GM23338 (cell line): ENCODE data around the gene MYO1C. TPM values are rescaled to one million over a fixed set of nuclear protein-coding genes. Genes with fewer than 3 reads are reported as not detected.

Experiments used
- ATAC-seq: fragments of 200-7000 bp; cut with Tn5 transposase; 3 replicates; pipeline ENCODE4 v1.9.1; 2020
- DNase-seq: peaks from one replicate; pipeline ENCODE4 v3.0.0-alpha.2; 2015; ENCODE audit warnings: low spot score
- H2AFZ ChIP-seq: fragments of 200-600 bp; sonication (generic); 2 replicates; pipeline ENCODE4 v1.8.0; 2016; ENCODE audit warnings: antibody characterized with exemption, mild to moderate bottlenecking, moderate library complexity
- H3F3A ChIP-seq: fragments of 200-600 bp; sonication (generic); replicated peaks from 2 replicates; pipeline ENCODE4 v1.8.0; 2017; ENCODE audit warnings: antibody characterized with exemption, mixed run types, low read depth
- H3K27ac ChIP-seq: fragments of 200-600 bp; sonication (generic); 2 replicates; pipeline ENCODE4 v1.6.1; 2016; ENCODE audit warnings: low read depth
- H3K27me3 ChIP-seq: fragments of 200-600 bp; sonication (generic); 2 replicates; pipeline ENCODE4 v1.8.0; 2016; ENCODE audit warnings: mild to moderate bottlenecking, mixed run types, moderate library complexity; ENCODE audit not compliant: insufficient read depth
- H3K36me3 ChIP-seq: fragments of 200-600 bp; sonication (generic); 2 replicates; pipeline ENCODE4 v1.8.0; 2016; ENCODE audit warnings: mild to moderate bottlenecking; ENCODE audit not compliant: insufficient read depth
- H3K4me1 ChIP-seq: fragments of 200-600 bp; sonication (generic); 2 replicates; pipeline ENCODE4 v1.8.0; 2016; ENCODE audit warnings: mild to moderate bottlenecking, moderate library complexity; ENCODE audit not compliant: insufficient read depth
- H3K4me2 ChIP-seq: fragments of 200-600 bp; sonication (generic); 2 replicates; pipeline ENCODE4 v1.7.1; 2017; ENCODE audit warnings: mixed run types
- H3K4me3 ChIP-seq: fragments of 200-600 bp; sonication (generic); 2 replicates; pipeline ENCODE4 v1.6.1; 2016; ENCODE audit warnings: mixed run types
- H3K79me2 ChIP-seq: fragments of 200-600 bp; sonication (generic); replicated peaks from 2 replicates; pipeline ENCODE4 v1.8.0; 2017; ENCODE audit warnings: mild to moderate bottlenecking; ENCODE audit not compliant: insufficient read depth
- H3K9me2 ChIP-seq: fragments of 200-600 bp; sonication (generic); 2 replicates; pipeline ENCODE4 v1.8.0; 2017; ENCODE audit not compliant: insufficient read depth
- H4K20me1 ChIP-seq: fragments of 200-600 bp; sonication (generic); replicated peaks from 2 replicates; pipeline ENCODE4 v1.8.0; 2017; ENCODE audit warnings: mild to moderate bottlenecking; ENCODE audit not compliant: insufficient read depth
- H3K27ac Mint-ChIP-seq: 2 replicates; pipeline ENCODE4 v1.8.0; 2020; ENCODE audit warnings: inconsistent platforms, mild to moderate bottlenecking, moderate library complexity, mixed read lengths
- H3K27me3 Mint-ChIP-seq: 3 replicates; pipeline ENCODE4 v1.8.0; 2022; ENCODE audit warnings: low read depth, mild to moderate bottlenecking, moderate library complexity, mixed read lengths, inconsistent platforms; ENCODE audit not compliant: insufficient read depth, poor library complexity
- H3K36me3 Mint-ChIP-seq: 3 replicates; pipeline ENCODE4 v1.8.0; 2021; ENCODE audit warnings: low read depth, mild to moderate bottlenecking, inconsistent platforms, moderate library complexity, mixed read lengths
- H3K4me1 Mint-ChIP-seq: 3 replicates; pipeline ENCODE4 v1.8.0; 2020; ENCODE audit warnings: mild to moderate bottlenecking, inconsistent platforms, mixed read lengths
- H3K4me3 Mint-ChIP-seq: 3 replicates; pipeline ENCODE4 v1.8.0; 2021; ENCODE audit warnings: moderate library complexity, mild to moderate bottlenecking, inconsistent platforms, mixed read lengths
- H3K9me3 Mint-ChIP-seq: 3 replicates; pipeline ENCODE4 v1.8.0; 2020; ENCODE audit warnings: moderate library complexity, mild to moderate bottlenecking, inconsistent platforms, mixed read lengths
- CREB1 ChIP-seq: fragments of 250-450 bp; sonication (Bioruptor Pico); IDR thresholded peaks from 2 replicates; pipeline ENCODE4 v1.5.0; 2020; ENCODE audit warnings: low read depth, mild to moderate bottlenecking, moderate library complexity
- ETS1 ChIP-seq: IDR thresholded peaks from 2 replicates; pipeline ENCODE4 v1.6.1; 2016; ENCODE audit warnings: antibody characterized with exemption
- EZH2 ChIP-seq: fragments of 200-600 bp; sonication (generic); IDR thresholded peaks from one replicate; pipeline ENCODE4 v1.8.0; 2017; ENCODE audit warnings: antibody characterized with exemption, mild to moderate bottlenecking, low read depth; ENCODE audit not compliant: unreplicated experiment
- EZH2phosphoT487 ChIP-seq: fragments of 200-600 bp; sonication (generic); IDR thresholded peaks from one replicate; pipeline ENCODE4 v1.8.1; 2018; ENCODE audit warnings: antibody characterized with exemption; ENCODE audit not compliant: unreplicated experiment
- JUNB ChIP-seq: IDR thresholded peaks from one replicate; pipeline ENCODE4 v1.6.1; 2016; ENCODE audit warnings: antibody characterized with exemption; ENCODE audit not compliant: unreplicated experiment
- NANOG ChIP-seq: IDR thresholded peaks from 2 replicates; pipeline ENCODE4 v1.6.1; 2016; ENCODE audit warnings: antibody characterized with exemption, borderline replicate concordance
- POLR2AphosphoS5 ChIP-seq: IDR thresholded peaks from 2 replicates; pipeline ENCODE4 v1.6.1; 2016; ENCODE audit warnings: antibody characterized with exemption, low read depth
- STAT1 ChIP-seq: IDR thresholded peaks from one replicate; pipeline ENCODE4 v1.6.1; 2016; ENCODE audit warnings: antibody characterized with exemption; ENCODE audit not compliant: unreplicated experiment
- ZNF114 ChIP-seq: fragments of 250-450 bp; sonication (Bioruptor Pico); IDR thresholded peaks from 2 replicates; pipeline ENCODE4 v1.5.0; 2020; ENCODE audit warnings: mild to moderate bottlenecking, moderate library complexity
- ZNF331 ChIP-seq: fragments of 250-450 bp; sonication (Bioruptor Pico); IDR thresholded peaks from 2 replicates; pipeline ENCODE4 v1.5.0; 2020; ENCODE audit warnings: low read depth, mild to moderate bottlenecking, moderate library complexity
- ZNF462 ChIP-seq: fragments of 250-450 bp; sonication (Bioruptor Pico); IDR thresholded peaks from 2 replicates; pipeline ENCODE4 v1.5.0; 2020; ENCODE audit warnings: mild to moderate bottlenecking, moderate library complexity
- polyA plus RNA-seq: library from polyadenylated mRNA; unstranded; fragments of >200 nt; fragmentation: Nextera tagmentation; extraction: Ambion mirVana; gene quantifications from 2 replicates; pipeline ENCODE4 v1.2.1, GENCODE V29; 2016
- total RNA-seq: library from RNA; depleted of rRNA; stranded (reverse); fragments of >200 nt; shearing (Covaris generic); gene quantifications from 2 replicates; pipeline ENCODE4 v1.2.3, GENCODE V29; 2014
- TF ChIP-seq, protein P1 (sequence below), 2 experiments: fragments of 200-600 bp in 1 of 2; sonication (generic) in 1 of 2; conservative IDR thresholded peaks; 2 replicates each; pipeline versions ENCODE4 v1.5.1 to v1.6.1; 2016 to 2017; ENCODE audit warnings: antibody characterized with exemption in 2 of 2, low read depth in 2 of 2, mild to moderate bottlenecking in 2 of 2, moderate library complexity in 1 of 2
- TF ChIP-seq, protein P2 (sequence below): IDR thresholded peaks from one replicate; pipeline ENCODE4 v1.6.1; 2018; ENCODE audit warnings: antibody characterized with exemption; ENCODE audit not compliant: unreplicated experiment

Gene MYO1C
- total and polyA plus RNA-seq, 2 experiments from 2014 or later, result 13.9 to 35.2 TPM

DNA sequence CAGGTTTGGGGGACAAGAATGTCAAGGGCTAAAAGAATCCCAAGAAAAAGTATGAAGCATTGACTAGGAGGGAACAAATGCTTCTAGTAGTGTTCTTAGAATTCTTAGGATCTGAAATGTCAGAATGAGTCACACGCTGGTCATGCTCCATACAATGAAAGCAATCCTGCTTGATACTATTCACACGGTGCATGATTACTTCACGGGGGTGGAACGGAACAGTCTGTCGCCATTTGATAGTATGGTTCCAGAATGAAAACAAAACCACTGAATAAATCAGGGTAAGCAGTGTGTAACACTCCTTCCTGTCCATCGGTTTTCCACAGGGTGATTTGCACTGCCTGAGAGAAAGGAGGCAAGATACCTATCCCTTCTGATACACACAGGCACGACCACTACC lies 69.6 kb downstream of the MYO1C start:
- no peak overlapping the region for H3K27ac Mint-ChIP-seq

More for the DNA sequence above, 69.6 kb downstream of the MYO1C start:
- no peak overlapping the region for H3K4me2 ChIP-seq
- no peak overlapping the region for H3K27ac ChIP-seq
- no peak for DNase-seq
- no peaks in the 10 kb centered on the region for H3K4me1 ChIP-seq
- peaks cover 7% of the 10 kb centered on the region for H3K27me3 Mint-ChIP-seq
- H3F3A ChIP-seq, result peaks cover 23% of the 10 kb centered on the region; the same call in 1 of the 2 replicates
- H3K27me3 ChIP-seq, result no peaks in the 10 kb centered on the region
- H3K36me3 Mint-ChIP-seq, result peaks cover 48% of the 10 kb centered on the region
- H3K79me2 ChIP-seq, result peaks cover 56% of the 10 kb centered on the region
- ATAC-seq, result no peak
- no peak overlapping the region for H3K4me3 Mint-ChIP-seq
- no peaks in the 10 kb centered on the region for H3K4me1 Mint-ChIP-seq
- H4K20me1 ChIP-seq, result peaks cover 45% of the 10 kb centered on the region
- peaks cover 22% of the 10 kb centered on the region for H3K36me3 ChIP-seq
- no peak overlapping the region for H3K4me3 ChIP-seq
- TF ChIP-seq, protein P1, sequence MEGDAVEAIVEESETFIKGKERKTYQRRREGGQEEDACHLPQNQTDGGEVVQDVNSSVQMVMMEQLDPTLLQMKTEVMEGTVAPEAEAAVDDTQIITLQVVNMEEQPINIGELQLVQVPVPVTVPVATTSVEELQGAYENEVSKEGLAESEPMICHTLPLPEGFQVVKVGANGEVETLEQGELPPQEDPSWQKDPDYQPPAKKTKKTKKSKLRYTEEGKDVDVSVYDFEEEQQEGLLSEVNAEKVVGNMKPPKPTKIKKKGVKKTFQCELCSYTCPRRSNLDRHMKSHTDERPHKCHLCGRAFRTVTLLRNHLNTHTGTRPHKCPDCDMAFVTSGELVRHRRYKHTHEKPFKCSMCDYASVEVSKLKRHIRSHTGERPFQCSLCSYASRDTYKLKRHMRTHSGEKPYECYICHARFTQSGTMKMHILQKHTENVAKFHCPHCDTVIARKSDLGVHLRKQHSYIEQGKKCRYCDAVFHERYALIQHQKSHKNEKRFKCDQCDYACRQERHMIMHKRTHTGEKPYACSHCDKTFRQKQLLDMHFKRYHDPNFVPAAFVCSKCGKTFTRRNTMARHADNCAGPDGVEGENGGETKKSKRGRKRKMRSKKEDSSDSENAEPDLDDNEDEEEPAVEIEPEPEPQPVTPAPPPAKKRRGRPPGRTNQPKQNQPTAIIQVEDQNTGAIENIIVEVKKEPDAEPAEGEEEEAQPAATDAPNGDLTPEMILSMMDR (conservative IDR thresholded peaks at IDR 0.05; ENCODE audit: low read depth in 2 of 2), result no peak
- TF ChIP-seq, protein P2, sequence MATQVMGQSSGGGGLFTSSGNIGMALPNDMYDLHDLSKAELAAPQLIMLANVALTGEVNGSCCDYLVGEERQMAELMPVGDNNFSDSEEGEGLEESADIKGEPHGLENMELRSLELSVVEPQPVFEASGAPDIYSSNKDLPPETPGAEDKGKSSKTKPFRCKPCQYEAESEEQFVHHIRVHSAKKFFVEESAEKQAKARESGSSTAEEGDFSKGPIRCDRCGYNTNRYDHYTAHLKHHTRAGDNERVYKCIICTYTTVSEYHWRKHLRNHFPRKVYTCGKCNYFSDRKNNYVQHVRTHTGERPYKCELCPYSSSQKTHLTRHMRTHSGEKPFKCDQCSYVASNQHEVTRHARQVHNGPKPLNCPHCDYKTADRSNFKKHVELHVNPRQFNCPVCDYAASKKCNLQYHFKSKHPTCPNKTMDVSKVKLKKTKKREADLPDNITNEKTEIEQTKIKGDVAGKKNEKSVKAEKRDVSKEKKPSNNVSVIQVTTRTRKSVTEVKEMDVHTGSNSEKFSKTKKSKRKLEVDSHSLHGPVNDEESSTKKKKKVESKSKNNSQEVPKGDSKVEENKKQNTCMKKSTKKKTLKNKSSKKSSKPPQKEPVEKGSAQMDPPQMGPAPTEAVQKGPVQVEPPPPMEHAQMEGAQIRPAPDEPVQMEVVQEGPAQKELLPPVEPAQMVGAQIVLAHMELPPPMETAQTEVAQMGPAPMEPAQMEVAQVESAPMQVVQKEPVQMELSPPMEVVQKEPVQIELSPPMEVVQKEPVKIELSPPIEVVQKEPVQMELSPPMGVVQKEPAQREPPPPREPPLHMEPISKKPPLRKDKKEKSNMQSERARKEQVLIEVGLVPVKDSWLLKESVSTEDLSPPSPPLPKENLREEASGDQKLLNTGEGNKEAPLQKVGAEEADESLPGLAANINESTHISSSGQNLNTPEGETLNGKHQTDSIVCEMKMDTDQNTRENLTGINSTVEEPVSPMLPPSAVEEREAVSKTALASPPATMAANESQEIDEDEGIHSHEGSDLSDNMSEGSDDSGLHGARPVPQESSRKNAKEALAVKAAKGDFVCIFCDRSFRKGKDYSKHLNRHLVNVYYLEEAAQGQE, result no peak
- TF ChIP-seq NANOG (no peak), STAT1 (no peak), EZH2 (no peak), POLR2AphosphoS5 (no peak), ZNF114 (CRISPR knock-in tag) (no peak), ZNF462 (CRISPR knock-in tag) (no peak), ZNF331 (CRISPR knock-in tag) (no peak), JUNB (no peak), EZH2phosphoT487 (no peak), CREB1 (CRISPR knock-in tag) (no peak), ETS1 (no peak)
- no peak overlapping the region for H2AFZ ChIP-seq
- no peaks in the 10 kb centered on the region for H3K9me3 Mint-ChIP-seq
- H3K9me2 ChIP-seq, result no peaks in the 10 kb centered on the region
